Liver (tissue), 9 donors: ENCODE results near the gene TNFRSF12A. TPM values are rescaled to one million over a fixed set of nuclear protein-coding genes. Genes with fewer than 3 reads are reported as not detected.
A peak's percentile ranks its signal among the peaks of the same experiment; 100 is the strongest.

ENCODE experiments used
- DNase-seq: peaks from one replicate; pipeline ENCODE4 v3.0.0-alpha.2; 2017; ENCODE audit warnings: low spot score
- H3K27ac ChIP-seq, 2 donors: one replicate each; pipeline ENCODE4 v1.7.0; 2013; ENCODE audit warnings: inconsistent platforms in 2 of 2, low read length in 2 of 2, control low read depth in 1 of 2, low read depth in 1 of 2, mild to moderate bottlenecking in 1 of 2
- H3K27me3 ChIP-seq, 4 donors: one replicate each; pipeline versions ENCODE4 v1.6.1 to v1.7.0; 2013; ENCODE audit warnings: low read length in 3 of 4, inconsistent platforms in 1 of 4, mild to moderate bottlenecking in 1 of 4, moderate library complexity in 1 of 4; ENCODE audit not compliant: control insufficient read depth in 4 of 4, insufficient read depth in 4 of 4
- H3K36me3 ChIP-seq, 4 donors: one replicate each; pipeline versions ENCODE4 v1.6.1 to v1.7.0; 2013; ENCODE audit warnings: low read length in 3 of 4, mild to moderate bottlenecking in 3 of 4, low read depth in 1 of 4, moderate library complexity in 1 of 4; ENCODE audit not compliant: control insufficient read depth in 4 of 4, insufficient read depth in 3 of 4
- H3K4me1 ChIP-seq, 4 donors: one replicate each; pipeline versions ENCODE4 v1.6.1 to v1.7.0; 2013; ENCODE audit warnings: low read length in 3 of 4, mild to moderate bottlenecking in 3 of 4, moderate library complexity in 1 of 4; ENCODE audit not compliant: control insufficient read depth in 4 of 4, insufficient read depth in 4 of 4
- H3K4me3 ChIP-seq, 3 donors: one replicate each; pipeline versions ENCODE4 v1.6.1 to v1.7.0; 2013; ENCODE audit warnings: low read length in 3 of 3, control low read depth in 1 of 3, low read depth in 1 of 3, mild to moderate bottlenecking in 1 of 3
- H3K9ac ChIP-seq, 2 donors: one replicate each; pipeline ENCODE4 v1.7.0; 2013; ENCODE audit warnings: low read length in 2 of 2, mild to moderate bottlenecking in 2 of 2, moderate library complexity in 2 of 2, control low read depth in 1 of 2, low read depth in 1 of 2
- H3K9me3 ChIP-seq, 4 donors: one replicate each; pipeline versions ENCODE4 v1.6.1 to v1.7.0; 2013; ENCODE audit warnings: low read length in 3 of 4; ENCODE audit not compliant: control insufficient read depth in 4 of 4
- EGR1 ChIP-seq, 2 donors: IDR thresholded peaks; 2 replicates each; pipeline ENCODE4 v1.6.1; 2016 to 2018; ENCODE audit warnings: antibody characterized with exemption in 2 of 2, low read depth in 2 of 2
- FOXA2 ChIP-seq: IDR thresholded peaks from 2 replicates; pipeline ENCODE4 v1.6.1; 2016; ENCODE audit warnings: antibody characterized with exemption
- GABPA ChIP-seq, 2 donors: IDR thresholded peaks in 1 of 2; conservative IDR thresholded peaks in 1 of 2; 2 replicates each; pipeline ENCODE4 v1.6.1; 2016; ENCODE audit warnings: antibody characterized with exemption in 2 of 2, mild to moderate bottlenecking in 1 of 2, moderate library complexity in 1 of 2
- HNF4A ChIP-seq, 2 donors: conservative IDR thresholded peaks; 2 replicates each; pipeline ENCODE4 v1.6.1; 2016; ENCODE audit warnings: antibody characterized with exemption in 2 of 2, mild to moderate bottlenecking in 2 of 2
- HNF4G ChIP-seq: IDR thresholded peaks from 2 replicates; pipeline ENCODE4 v1.6.1; 2016; ENCODE audit warnings: antibody characterized with exemption
- JUND ChIP-seq, 2 donors: IDR thresholded peaks; 2 replicates each; pipeline ENCODE4 v1.6.1; 2016; ENCODE audit warnings: antibody characterized with exemption in 2 of 2
- NR2F2 ChIP-seq: IDR thresholded peaks from 2 replicates; pipeline ENCODE4 v1.6.1; 2016; ENCODE audit warnings: antibody characterized with exemption
- RAD21 ChIP-seq, 2 donors: IDR thresholded peaks; 2 replicates each; pipeline ENCODE4 v1.6.1; 2016; ENCODE audit warnings: antibody characterized with exemption in 2 of 2, mild to moderate bottlenecking in 2 of 2
- RXRA ChIP-seq, 2 donors: IDR thresholded peaks; 2 replicates each; pipeline ENCODE4 v1.6.1; 2017 to 2018; ENCODE audit warnings: antibody characterized with exemption in 2 of 2, mild to moderate bottlenecking in 1 of 2
- SP1 ChIP-seq: IDR thresholded peaks from 2 replicates; pipeline ENCODE4 v1.6.1; 2018; ENCODE audit warnings: antibody characterized with exemption, mild to moderate bottlenecking
- WGBS: extraction: QIAGEN DNeasy Blood & Tissue Kit; methylation state at CpG from one replicate; pipeline ENCODE4 v1.1.7; 2013; 5-methylcytosine and 5-hydroxymethylcytosine counted together
- polyA plus RNA-seq, 2 donors: library from polyadenylated mRNA; stranded (reverse) in 1 of 2; unstranded in 1 of 2; fragments of 200-250 nt in 1 of 2; fragments of >200 nt in 1 of 2; fragmentation: Nextera tagmentation in 1 of 2; extraction: Ambion mirVana in 1 of 2; gene quantifications; one replicate each; pipeline versions ENCODE4 v1.2.1 to v1.2.3, GENCODE V29; 2013 to 2015
- total RNA-seq, 2 donors: library from RNA; depleted of rRNA; stranded (reverse); fragments of >200 nt; gene quantifications; one replicate each; pipeline ENCODE4 v1.2.3, GENCODE V29; 2014
- TF ChIP-seq, protein P1 (sequence below): IDR thresholded peaks from 2 replicates; pipeline ENCODE4 v1.6.1; 2016; ENCODE audit warnings: antibody characterized with exemption
- donor health status: healthy.
- donor health status: healthy.
- donor health status: healthy.
- donor health status: healthy.
- donor health status: healthy.

The TNFRSF12A gene
- total and polyA plus RNA-seq, 4 donors: 7.9 to 35.5 (median 9.1) TPM

DNA sequence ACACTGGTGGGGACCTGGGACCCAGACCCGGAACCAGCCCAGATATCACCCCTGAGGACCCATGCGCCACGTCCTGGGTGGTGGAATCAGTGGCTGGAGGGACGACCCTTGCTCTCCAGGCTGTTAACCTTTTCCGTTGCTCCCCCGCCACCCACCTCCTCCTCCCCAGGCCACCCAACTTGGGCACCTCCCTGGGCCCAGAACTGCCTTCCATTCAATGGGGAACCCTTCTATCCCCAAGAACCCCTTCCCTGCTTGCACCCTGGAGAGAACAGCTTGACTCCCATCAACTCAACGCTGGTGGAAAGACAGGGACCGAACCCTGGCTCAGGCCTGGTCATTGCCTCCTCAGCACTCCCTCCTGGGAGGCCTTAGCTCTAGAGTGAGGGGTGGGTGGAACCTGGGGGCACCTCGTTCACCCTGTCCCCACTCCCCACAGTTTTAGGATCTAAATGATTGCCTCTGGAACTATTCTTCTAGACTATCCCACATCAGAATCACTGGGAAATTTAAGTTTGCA, 39.6 kb downstream of the TNFRSF12A start:
- Histone ChIP-seq H3K36me3 (no peaks in the 10 kb centered on the region), H3K4me3 (peak overlapping the region; percentile 2 to 89 (median 21)), H3K4me1 (peaks cover 6 to 22% (median 20%) of the 10 kb centered on the region in 4 donors), H3K27ac (peak overlapping the region; percentile 85 to 89), H3K9ac (peak overlapping the region in 1 of 2 donors; percentile 23), H3K27me3 (no peaks in the 10 kb centered on the region), H3K9me3 (no peaks in the 10 kb centered on the region)
- 46% methylated on average over 9 of the region's 9 CpGs for WGBS
- no peak for DNase-seq
- TF ChIP-seq FOXA2: no peak
- TF ChIP-seq NR2F2: peak; percentile 4

- 72% methylated on average over 14 of the region's 14 CpGs for WGBS
- H3K27me3 ChIP-seq: no peaks in the 10 kb centered on the region
- DNase-seq: no peak
- H3K4me3 ChIP-seq: no peak overlapping the region
- TF ChIP-seq FOXA2 (no peak), RAD21 (IDR thresholded peaks at IDR 0.05) (no peak), SP1 (peak; percentile 27), HNF4A (conservative IDR thresholded peaks at IDR 0.05) (peak; percentile 30 to 72), RXRA (IDR thresholded peaks at IDR 0.05) (peak in 1 of 2 donors; percentile 36)
- H3K4me1 ChIP-seq: peaks cover 6 to 26% (median 22%) of the 10 kb centered on the region in 4 donors
- no peaks in the 10 kb centered on the region for H3K36me3 ChIP-seq
- H3K27ac ChIP-seq: peak overlapping the region; percentile 85 to 89
- H3K9me3 ChIP-seq: no peaks in the 10 kb centered on the region
- H3K9ac ChIP-seq: no peak overlapping the region
Measured at GRCh38 chr16:3060339-3061127, 40.4 kb downstream of the TNFRSF12A start.

DNA sequence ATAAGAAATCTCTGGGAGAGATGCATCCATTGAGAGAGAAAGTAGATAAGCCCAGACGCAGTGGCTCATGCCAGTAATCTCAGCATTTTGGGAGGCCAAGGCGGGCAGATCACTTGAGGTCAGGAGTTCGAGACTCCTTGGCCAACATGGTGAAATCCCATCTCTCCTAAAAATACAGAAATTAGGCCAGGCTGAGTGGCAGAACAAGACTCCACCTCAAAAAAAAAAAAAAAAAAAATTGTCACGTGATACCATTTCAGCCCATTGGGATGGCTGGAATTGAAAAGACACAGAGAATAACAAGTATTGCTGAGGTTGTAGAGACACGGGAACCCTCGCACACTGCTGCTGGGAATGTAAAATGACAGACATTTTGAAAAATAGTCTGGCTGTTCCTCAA, 42.4 kb downstream of the TNFRSF12A start:
- no peaks in the 10 kb centered on the region for H3K9me3 ChIP-seq
- H3K27me3 ChIP-seq: no peaks in the 10 kb centered on the region
- H3K27ac ChIP-seq: no peak overlapping the region
- H3K36me3 ChIP-seq: no peaks in the 10 kb centered on the region
- TF ChIP-seq GABPA (IDR thresholded peaks at IDR 0.05 in 1 of 2, conservative IDR thresholded peaks at IDR 0.05 in 1 of 2): no peak
- peak; percentile 56 for TF ChIP-seq NR2F2
- WGBS: 90% methylated on average over 6 of the region's 6 CpGs
- H3K4me1 ChIP-seq: peaks cover 6 to 26% (median 22%) of the 10 kb centered on the region in 4 donors
- DNase-seq: no peak
- H3K4me3 ChIP-seq: no peak overlapping the region
- H3K9ac ChIP-seq: no peak overlapping the region

- Histone ChIP-seq H3K36me3 (peaks cover 0 to 5% (median 1%) of the 10 kb centered on the region in 4 donors), H3K9ac (no peak overlapping the region), H3K9me3 (no peaks in the 10 kb centered on the region), H3K4me3 (no peak overlapping the region), H3K4me1 (peaks cover 6 to 22% (median 16%) of the 10 kb centered on the region in 4 donors), H3K27ac (no peak overlapping the region), H3K27me3 (no peaks in the 10 kb centered on the region)
- TF ChIP-seq NR2F2: no peak
- no peak for TF ChIP-seq HNF4G
- no peak for TF ChIP-seq HNF4A (conservative IDR thresholded peaks at IDR 0.05)
- TF ChIP-seq, protein P1, sequence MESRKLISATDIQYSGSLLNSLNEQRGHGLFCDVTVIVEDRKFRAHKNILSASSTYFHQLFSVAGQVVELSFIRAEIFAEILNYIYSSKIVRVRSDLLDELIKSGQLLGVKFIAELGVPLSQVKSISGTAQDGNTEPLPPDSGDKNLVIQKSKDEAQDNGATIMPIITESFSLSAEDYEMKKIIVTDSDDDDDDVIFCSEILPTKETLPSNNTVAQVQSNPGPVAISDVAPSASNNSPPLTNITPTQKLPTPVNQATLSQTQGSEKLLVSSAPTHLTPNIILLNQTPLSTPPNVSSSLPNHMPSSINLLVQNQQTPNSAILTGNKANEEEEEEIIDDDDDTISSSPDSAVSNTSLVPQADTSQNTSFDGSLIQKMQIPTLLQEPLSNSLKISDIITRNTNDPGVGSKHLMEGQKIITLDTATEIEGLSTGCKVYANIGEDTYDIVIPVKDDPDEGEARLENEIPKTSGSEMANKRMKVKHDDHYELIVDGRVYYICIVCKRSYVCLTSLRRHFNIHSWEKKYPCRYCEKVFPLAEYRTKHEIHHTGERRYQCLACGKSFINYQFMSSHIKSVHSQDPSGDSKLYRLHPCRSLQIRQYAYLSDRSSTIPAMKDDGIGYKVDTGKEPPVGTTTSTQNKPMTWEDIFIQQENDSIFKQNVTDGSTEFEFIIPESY: no peak
- TF ChIP-seq JUND (IDR thresholded peaks at IDR 0.05): no peak
- TF ChIP-seq EGR1 (IDR thresholded peaks at IDR 0.05; ENCODE audit: low read depth in 2 of 2): no peak
- DNase-seq: no peak
- WGBS: 96% methylated on average over 8 of the region's 8 CpGs
Measured at GRCh38 chr16:3063625-3064386, 43.6 kb downstream of the TNFRSF12A start.
